SU-DHL-6 (cell line): ENCODE data around the gene ALKBH6.

Source experiments
- EZH2phosphoT487 ChIP-seq: fragments of 200-600 bp; sonication (generic), shearing (Covaris generic); conservative IDR thresholded peaks from 2 replicates; pipeline ENCODE4 v1.6.1; 2018; ENCODE audit warnings: mild to moderate bottlenecking, antibody characterized with exemption, low read length, moderate library complexity, mixed read lengths
- TF ChIP-seq, protein P1 (sequence below): fragments of 200-600 bp; sonication (generic); IDR thresholded peaks from one replicate; pipeline ENCODE4 v1.5.1; 2017; ENCODE audit warnings: antibody characterized with exemption, mild to moderate bottlenecking, low read length, moderate library complexity; ENCODE audit not compliant: insufficient read depth, poor library complexity, severe bottlenecking

DNA sequence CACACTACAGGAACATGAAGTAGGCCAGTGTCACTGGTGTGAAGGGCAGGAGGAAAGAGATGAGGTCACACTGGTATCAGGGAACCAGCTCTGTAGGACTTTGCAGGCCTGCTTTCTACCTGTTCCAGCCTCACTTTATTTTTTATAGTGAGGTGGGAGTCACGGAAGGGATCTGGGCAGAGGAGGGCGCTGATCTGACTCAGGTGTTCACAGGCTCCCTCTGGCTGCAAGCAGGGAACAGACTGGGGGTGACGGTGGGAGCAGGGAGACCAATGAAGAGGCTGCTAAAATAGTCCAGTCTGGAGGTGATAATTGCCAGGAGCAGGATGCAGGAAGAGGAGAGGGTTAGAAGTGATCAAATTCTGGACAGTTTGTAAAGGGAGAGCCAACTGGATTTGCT is 37.2 kb upstream of the ALKBH6 start:
- TF ChIP-seq, protein P1, sequence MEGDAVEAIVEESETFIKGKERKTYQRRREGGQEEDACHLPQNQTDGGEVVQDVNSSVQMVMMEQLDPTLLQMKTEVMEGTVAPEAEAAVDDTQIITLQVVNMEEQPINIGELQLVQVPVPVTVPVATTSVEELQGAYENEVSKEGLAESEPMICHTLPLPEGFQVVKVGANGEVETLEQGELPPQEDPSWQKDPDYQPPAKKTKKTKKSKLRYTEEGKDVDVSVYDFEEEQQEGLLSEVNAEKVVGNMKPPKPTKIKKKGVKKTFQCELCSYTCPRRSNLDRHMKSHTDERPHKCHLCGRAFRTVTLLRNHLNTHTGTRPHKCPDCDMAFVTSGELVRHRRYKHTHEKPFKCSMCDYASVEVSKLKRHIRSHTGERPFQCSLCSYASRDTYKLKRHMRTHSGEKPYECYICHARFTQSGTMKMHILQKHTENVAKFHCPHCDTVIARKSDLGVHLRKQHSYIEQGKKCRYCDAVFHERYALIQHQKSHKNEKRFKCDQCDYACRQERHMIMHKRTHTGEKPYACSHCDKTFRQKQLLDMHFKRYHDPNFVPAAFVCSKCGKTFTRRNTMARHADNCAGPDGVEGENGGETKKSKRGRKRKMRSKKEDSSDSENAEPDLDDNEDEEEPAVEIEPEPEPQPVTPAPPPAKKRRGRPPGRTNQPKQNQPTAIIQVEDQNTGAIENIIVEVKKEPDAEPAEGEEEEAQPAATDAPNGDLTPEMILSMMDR = peak; percentile 47
- no peak for TF ChIP-seq EZH2phosphoT487
